GM12873 (cell line): ENCODE results near the gene LRRC57.

Experiments
- TF ChIP-seq, protein P1 (sequence below): IDR thresholded peaks from 2 replicates; pipeline ENCODE4 v1.5.1; 2012; ENCODE audit warnings: low read depth, mild to moderate bottlenecking, moderate library complexity, low read length, control low read depth; ENCODE audit not compliant: insufficient read depth; ENCODE audit errors: missing control alignments

LRRC57 gene

GRCh38 chr15:42544853-42545629 is 3.6 kb downstream of the LRRC57 start:
- TF ChIP-seq, protein P1, sequence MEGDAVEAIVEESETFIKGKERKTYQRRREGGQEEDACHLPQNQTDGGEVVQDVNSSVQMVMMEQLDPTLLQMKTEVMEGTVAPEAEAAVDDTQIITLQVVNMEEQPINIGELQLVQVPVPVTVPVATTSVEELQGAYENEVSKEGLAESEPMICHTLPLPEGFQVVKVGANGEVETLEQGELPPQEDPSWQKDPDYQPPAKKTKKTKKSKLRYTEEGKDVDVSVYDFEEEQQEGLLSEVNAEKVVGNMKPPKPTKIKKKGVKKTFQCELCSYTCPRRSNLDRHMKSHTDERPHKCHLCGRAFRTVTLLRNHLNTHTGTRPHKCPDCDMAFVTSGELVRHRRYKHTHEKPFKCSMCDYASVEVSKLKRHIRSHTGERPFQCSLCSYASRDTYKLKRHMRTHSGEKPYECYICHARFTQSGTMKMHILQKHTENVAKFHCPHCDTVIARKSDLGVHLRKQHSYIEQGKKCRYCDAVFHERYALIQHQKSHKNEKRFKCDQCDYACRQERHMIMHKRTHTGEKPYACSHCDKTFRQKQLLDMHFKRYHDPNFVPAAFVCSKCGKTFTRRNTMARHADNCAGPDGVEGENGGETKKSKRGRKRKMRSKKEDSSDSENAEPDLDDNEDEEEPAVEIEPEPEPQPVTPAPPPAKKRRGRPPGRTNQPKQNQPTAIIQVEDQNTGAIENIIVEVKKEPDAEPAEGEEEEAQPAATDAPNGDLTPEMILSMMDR, result no peak

- TF ChIP-seq, protein P1, result no peak
Observed at GRCh38 chr15:42533246-42533645, 15.3 kb downstream of the LRRC57 start.

- TF ChIP-seq, protein P1, result no peak
Observed at GRCh38 chr15:42528970-42529369, 19.6 kb downstream of the LRRC57 start.

- TF ChIP-seq, protein P1, result no peak
Observed at GRCh38 chr15:42523331-42523730, 25.3 kb downstream of the LRRC57 start.

DNA sequence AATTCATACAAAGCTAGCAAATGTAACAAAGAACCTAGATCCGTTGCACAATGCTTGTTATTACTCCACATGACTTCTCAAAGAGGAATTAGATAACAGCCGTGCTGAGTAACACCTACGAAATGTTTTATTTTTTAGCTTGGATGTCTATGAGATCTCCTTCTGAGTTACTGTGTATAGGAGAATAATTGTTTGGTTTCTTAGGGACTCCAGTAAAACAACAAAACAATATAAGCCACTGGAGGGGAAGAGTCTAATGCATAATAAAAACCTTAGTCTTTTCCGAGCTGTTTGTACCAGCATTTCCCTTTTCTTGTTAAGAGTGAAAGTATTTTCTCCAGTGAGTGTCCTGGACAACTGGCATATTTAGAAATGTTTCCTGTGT is 37.6 kb downstream of the LRRC57 start:
- TF ChIP-seq, protein P1, result no peak

GRCh38 chr15:42510258-42511006 is 38.2 kb downstream of the LRRC57 start:
- TF ChIP-seq, protein P1, result no peak

- TF ChIP-seq, protein P1, result no peak
Observed at GRCh38 chr15:42508263-42508690, 40.3 kb downstream of the LRRC57 start.
